ENCODE results near the gene SLMAP. TPM values are rescaled to one million over a fixed set of nuclear protein-coding genes. Genes with fewer than 3 reads are reported as not detected.
A peak's percentile ranks its signal among the peaks of the same experiment; 100 is the strongest.

SLMAP gene
- total and polyA plus RNA-seq, 2 of the 4 experiments (the other 2 are of a cell fraction): 15.5 to 26.5 TPM

GRCh38 chr3:57927166-57927565 lies 171.1 kb downstream of the SLMAP start:
- H2AK9ac ChIP-seq (replicated peaks; ENCODE audit: low read depth, low read length, poor library complexity): no peak overlapping the region
- no TSS peak for BruUV-seq (replicated peaks)
- in situ Hi-C loops (cut with MboI; ENCODE audit: low sequenced_read_pairs) (no loop called here), intact Hi-C loops (cut with micrococcal nuclease) (no loop called here), dilution Hi-C loops (cut with HindIII; ENCODE audit: low sequenced_read_pairs, unreplicated experiment) (no loop called here)
- H4K91ac ChIP-seq (ENCODE audit: insufficient read depth, low read depth, low read length): 0 out of 2 replicates have a peak overlapping the region, but pooled peaks have one; percentile 23
- no peak for DNase-seq
- no peak overlapping the region for H3K14ac ChIP-seq (replicated peaks; ENCODE audit: low read depth, low read length)
- H3K9ac ChIP-seq (ENCODE audit: low read depth, low read length): no peak overlapping the region
- no peak overlapping the region for H3K4me3 ChIP-seq (ENCODE audit: insufficient read depth, low read depth, low read length)
- peak overlapping the region; percentile 68 for H2BK5ac ChIP-seq (ENCODE audit: low read depth, low read length, poor library complexity, severe bottlenecking)
- CTCF ChIA-PET: interaction anchor here (0.5 to 0.6 kb wide), 3 partner anchors 21 to 1441 kb away, joined by 4 to 5 read pairs (median 4); no protein-coding TSS in a partner anchor
- no peak overlapping the region for H3K4me2 ChIP-seq (ENCODE audit: low read depth, low read length)
- H2BK20ac ChIP-seq (ENCODE audit: low read depth, low read length): no peak overlapping the region
- no peaks in the 10 kb centered on the region for H3K9me3 ChIP-seq (ENCODE audit: control insufficient read depth, insufficient read depth, low read length)
- no peak overlapping the region for H2BK120ac ChIP-seq (ENCODE audit: low read depth, low read length)
- H3K36me3 ChIP-seq (ENCODE audit: control insufficient read depth, insufficient read depth, low read length): peaks cover 6% of the 10 kb centered on the region; the same call in 1 of the 2 replicates
- POLR2A ChIA-PET (ENCODE audit: unreplicated experiment): no interaction called here
- peak overlapping the region; percentile 72; the same call in 1 of the 2 replicates for H4K5ac ChIP-seq (ENCODE audit: low read depth, low read length)
- H3K4ac ChIP-seq (ENCODE audit: low read depth, low read length): 0 out of 2 replicates have a peak overlapping the region, but pooled peaks have one; percentile 3
- H3K23ac ChIP-seq (ENCODE audit: low read depth, low read length): no peak overlapping the region
- H3K9me1 ChIP-seq (ENCODE audit: insufficient read depth, low read length): peaks cover 3% of the 10 kb centered on the region; the same call in 1 of the 2 replicates
- H3K79me1 ChIP-seq (ENCODE audit: low read depth in 1 of 2, low read length in 2 of 2): peaks cover 0 to 3% of the 10 kb centered on the region in 2 experiments; a peak in 2 of 4 replicates
- H2AK5ac ChIP-seq (ENCODE audit: low read depth, low read length): no peak overlapping the region
- 0 out of 2 replicates have a peak overlapping the region, but pooled peaks have one; percentile 37 for H3K27ac ChIP-seq (ENCODE audit: insufficient read depth, low read length)
- 100% methylated on average over 2 of the region's 5 CpGs; no CpG with 5 or more reads in 1 of the 2 experiments for WGBS, 2 experiments (ENCODE audit: extremely low coverage in 2 of 2, insufficient read length in 1 of 2)
- no peak for ATAC-seq (ENCODE audit: low read depth)
- TF ChIP-seq RCOR1 (IDR thresholded peaks at IDR 0.05; ENCODE audit: insufficient replicate concordance, low read length): no peak
- TF ChIP-seq MAZ (IDR thresholded peaks at IDR 0.05; ENCODE audit: borderline replicate concordance, low read depth, low read length): no peak
- TF ChIP-seq ELK1 (IDR thresholded peaks at IDR 0.05; ENCODE audit: borderline replicate concordance, low read depth, low read length): no peak
- TF ChIP-seq NFE2L2 (IDR thresholded peaks at IDR 0.05; ENCODE audit: low read depth, low read length): no peak
- TF ChIP-seq RAD21 (IDR thresholded peaks at IDR 0.05; ENCODE audit: low read length): no peak
- TF ChIP-seq RFX5 (IDR thresholded peaks at IDR 0.05; ENCODE audit: low read depth, low read length): no peak
- no peak overlapping the region for H2BK15ac ChIP-seq (ENCODE audit: low read depth, low read length)
- H4K20me1 ChIP-seq (ENCODE audit: insufficient read depth, low read length): no peaks in the 10 kb centered on the region
- H3K27me3 ChIP-seq (ENCODE audit: control insufficient read depth, insufficient read depth, low read length): no peaks in the 10 kb centered on the region
- no peak overlapping the region for H4K8ac ChIP-seq (ENCODE audit: low read depth in 2 of 2, low read length in 2 of 2)
- H3K56ac ChIP-seq (ENCODE audit: extremely low read depth, insufficient read depth, low read length): no peak overlapping the region
- H3K4me1 ChIP-seq (ENCODE audit: control insufficient read depth, insufficient read depth, low read length): peaks cover 5% of the 10 kb centered on the region; the same call in 1 of the 2 replicates
- H2AFZ ChIP-seq (replicated peaks; ENCODE audit: low read length, poor library complexity): no peak overlapping the region
- H3K18ac ChIP-seq (ENCODE audit: low read depth, low read length): no peak overlapping the region
